ENCODE data around the gene CRTC1. TPM values are rescaled to one million over a fixed set of nuclear protein-coding genes. Genes with fewer than 3 reads are reported as not detected.
A peak's percentile ranks its signal among the peaks of the same experiment; 100 is the strongest.

The CRTC1 gene
- total RNA-seq, 1 experiment from 2014 or later, result 19.0 TPM

- no peak overlapping the region for H2BK20ac ChIP-seq (ENCODE audit: low read depth, low read length, poor library complexity, severe bottlenecking)
- no peak overlapping the region for H3K4ac ChIP-seq (ENCODE audit: low read depth, low read length)
- no peaks in the 10 kb centered on the region for H3K27me3 ChIP-seq (ENCODE audit: insufficient read depth, low read length)
- H3K56ac ChIP-seq (ENCODE audit: insufficient read length, low read depth, low read length), result no peak overlapping the region
- Mint-ChIP-seq H3K4me1 (peaks cover 10 to 11% of the 10 kb centered on the region in 2 experiments), H3K27me3 (ENCODE audit: low read depth) (peaks cover 6% of the 10 kb centered on the region), H3K9me3 (no peaks in the 10 kb centered on the region), H3K4me3 (peak overlapping the region; percentile 79 to 88), H3K36me3 (ENCODE audit: insufficient read depth in 1 of 3, low read depth in 3 of 3) (no peaks in the 10 kb centered on the region; a peak in 2 of 7 replicates), H3K27ac (no peak overlapping the region)
- H3K4me1 ChIP-seq (ENCODE audit: insufficient read depth, low read length), result no peaks in the 10 kb centered on the region
- peak; percentile 33 for DNase-seq
- no peak overlapping the region for H2BK12ac ChIP-seq (ENCODE audit: insufficient read length, low read depth, low read length)
- no peaks in the 10 kb centered on the region for H3K9me3 ChIP-seq (ENCODE audit: control insufficient read depth, low read depth, low read length)
- no peak overlapping the region for H2BK120ac ChIP-seq (ENCODE audit: low read depth, low read length, poor library complexity, severe bottlenecking)
- H2BK15ac ChIP-seq (ENCODE audit: low read depth, low read length), result no peak overlapping the region
- H3T11ph ChIP-seq (ENCODE audit: low read length), result no peak overlapping the region
- no peak for TF ChIP-seq CTCF (conservative IDR thresholded peaks at IDR 0.05)
- no peak overlapping the region for H2AFZ ChIP-seq (ENCODE audit: low read length)
- no peaks in the 10 kb centered on the region for H3K79me1 ChIP-seq (ENCODE audit: insufficient read depth, low read depth, low read length, poor library complexity, severe bottlenecking)
- H2AK5ac ChIP-seq (ENCODE audit: insufficient read length, low read length), result no peak overlapping the region
- no peak overlapping the region for H3K18ac ChIP-seq (ENCODE audit: insufficient read length, low read depth, low read length)
- H4K91ac ChIP-seq (ENCODE audit: insufficient read length, low read depth, low read length), result no peak overlapping the region
- no peak overlapping the region for H3K27ac ChIP-seq (ENCODE audit: insufficient read length, low read depth, low read length)
- peaks cover 9% of the 10 kb centered on the region for H3K23me2 ChIP-seq (ENCODE audit: insufficient read length, low read depth, low read length, poor library complexity, severe bottlenecking)
- peak overlapping the region; percentile 55 for H3K4me2 ChIP-seq (ENCODE audit: insufficient read depth, insufficient read length, low read length)
- no peak overlapping the region for H3K9ac ChIP-seq (ENCODE audit: extremely low read depth, insufficient read length, low read length)
- no peak overlapping the region for H3K23ac ChIP-seq (ENCODE audit: insufficient read length, low read depth, low read length)
- no peak overlapping the region for H2BK5ac ChIP-seq (ENCODE audit: insufficient read length, low read length)
- WGBS (ENCODE audit: extremely low coverage, insufficient read length, low lambda C conversion rate), result no CpG with 5 or more reads among the region's 16 CpGs
- H4K8ac ChIP-seq (replicated peaks; ENCODE audit: insufficient read length, low read depth, low read length), result no peak overlapping the region
- H4K20me1 ChIP-seq (ENCODE audit: control insufficient read depth, insufficient read depth, insufficient read length), result peaks cover 2% of the 10 kb centered on the region
- no peak overlapping the region for H3K14ac ChIP-seq (ENCODE audit: insufficient read depth, low read length)
- no peaks in the 10 kb centered on the region; the same call in 1 of the 2 replicates for H3K79me2 ChIP-seq (ENCODE audit: insufficient read depth, low read length)
- H4K5ac ChIP-seq (ENCODE audit: insufficient read length, low read depth, low read length), result no peak overlapping the region
Measured at GRCh38 chr19:18683958-18684641, 620 bp downstream of the CRTC1 start.

Data from H9 (cell line).